Mesenteric fat pad (tissue), 1 donor: ENCODE results near the gene MRGPRE. TPM values are rescaled to one million over a fixed set of nuclear protein-coding genes. Genes with fewer than 3 reads are reported as not detected.
A peak's percentile ranks its signal among the peaks of the same experiment; 100 is the strongest.

Experiments used
- DNase-seq: peaks from one replicate; pipeline ENCODE4 v3.0.0-alpha.2; 2020; ENCODE audit warnings: low spot score
- total RNA-seq: library from RNA; stranded (reverse); fragmentation: NEBNext Ultra II Directional; extraction: Animal tissue kit (Norgen Biotek cat#: 25700); gene quantifications from one replicate; pipeline ENCODE4 v1.2.1, GENCODE V29; 2021
- donor health status: DM: yes; HTN: yes; CAD: no.

Gene MRGPRE
- total RNA-seq, 1 donor from 2014 or later = not detected

- no peak for DNase-seq
These were observed 4.4 kb downstream of the MRGPRE start for GRCh38 chr11:3227568-3228444.

- no peak for DNase-seq
These were observed 5.2 kb downstream of the MRGPRE start for GRCh38 chr11:3226846-3227567.

GRCh38 chr11:3225826-3226750 lies 6.1 kb downstream of the MRGPRE start:
- no peak for DNase-seq

GRCh38 chr11:3225159-3225758 lies 7.0 kb downstream of the MRGPRE start:
- peak; percentile 89 for DNase-seq

- DNase-seq = no peak
These were observed 7.7 kb downstream of the MRGPRE start for GRCh38 chr11:3224401-3225057.

DNA sequence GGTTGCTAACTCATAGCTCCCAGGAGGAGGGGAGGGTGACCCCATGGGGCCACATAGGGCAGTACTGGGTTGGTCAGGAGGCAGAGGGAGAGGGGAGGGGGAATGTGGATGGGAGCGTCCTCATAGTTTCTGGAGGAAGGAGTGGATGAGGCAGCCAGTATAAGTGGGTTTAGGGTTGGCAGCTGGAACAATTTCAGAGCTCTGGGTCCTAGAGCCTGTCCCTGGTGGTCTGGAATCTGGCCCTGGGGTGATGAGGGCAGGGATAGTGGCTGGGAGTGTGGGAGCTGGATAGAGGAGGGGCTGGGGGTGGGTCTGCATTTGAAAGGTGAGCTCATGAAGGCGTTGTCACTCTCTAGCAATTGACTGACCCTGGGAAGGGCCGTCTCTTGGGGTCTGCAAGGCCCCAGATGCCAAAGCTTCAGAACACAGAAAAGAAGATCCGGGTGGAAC lies 8.3 kb downstream of the MRGPRE start:
- DNase-seq = no peak

DNA sequence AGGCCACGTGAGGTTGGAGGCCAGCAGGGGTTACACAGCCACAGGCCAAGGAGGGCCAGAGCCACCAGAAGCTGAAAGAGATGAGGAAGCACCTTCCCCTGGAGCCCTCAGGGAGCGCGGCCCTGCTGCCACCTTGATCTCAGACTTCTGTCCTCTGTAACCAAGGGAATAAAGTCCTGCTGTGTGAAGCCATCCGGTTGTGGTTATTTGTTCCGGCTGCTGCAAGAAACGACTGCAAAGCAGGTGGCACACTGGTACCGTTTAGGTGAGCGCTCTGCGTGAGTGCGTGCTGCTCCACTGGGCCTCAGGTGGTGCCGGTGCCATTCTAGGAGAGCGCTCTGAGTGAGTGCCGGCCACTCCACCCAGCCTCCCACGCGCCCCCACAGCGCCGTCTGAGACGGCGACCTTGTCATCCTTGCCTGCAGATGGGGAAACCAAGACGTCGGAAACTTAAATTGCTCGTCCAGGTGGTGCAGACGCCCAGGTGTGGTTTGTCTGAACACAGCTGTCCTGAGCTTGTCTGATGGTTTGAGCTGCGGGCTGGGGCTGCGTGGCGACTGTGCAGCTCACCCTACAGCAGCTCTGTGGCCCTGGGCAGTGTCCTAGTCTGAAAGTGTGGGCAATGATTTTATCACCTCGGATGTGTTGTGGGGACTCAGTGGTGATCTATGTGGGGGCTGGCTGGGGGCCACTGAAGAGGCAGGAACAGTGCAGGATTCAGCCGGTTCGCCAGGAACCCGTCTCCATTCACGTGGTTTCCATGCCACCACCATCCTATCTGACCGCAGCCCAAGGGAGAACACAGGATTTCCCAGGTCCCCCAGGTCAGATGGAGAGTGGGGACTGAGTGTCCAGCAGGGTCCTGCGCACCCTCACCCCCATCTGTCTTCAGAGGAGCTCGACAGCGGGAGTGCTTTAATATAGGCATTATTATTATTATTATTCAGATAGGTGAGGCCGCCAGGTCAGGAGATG lies 9.0 kb downstream of the MRGPRE start:
- no peak for DNase-seq

DNA sequence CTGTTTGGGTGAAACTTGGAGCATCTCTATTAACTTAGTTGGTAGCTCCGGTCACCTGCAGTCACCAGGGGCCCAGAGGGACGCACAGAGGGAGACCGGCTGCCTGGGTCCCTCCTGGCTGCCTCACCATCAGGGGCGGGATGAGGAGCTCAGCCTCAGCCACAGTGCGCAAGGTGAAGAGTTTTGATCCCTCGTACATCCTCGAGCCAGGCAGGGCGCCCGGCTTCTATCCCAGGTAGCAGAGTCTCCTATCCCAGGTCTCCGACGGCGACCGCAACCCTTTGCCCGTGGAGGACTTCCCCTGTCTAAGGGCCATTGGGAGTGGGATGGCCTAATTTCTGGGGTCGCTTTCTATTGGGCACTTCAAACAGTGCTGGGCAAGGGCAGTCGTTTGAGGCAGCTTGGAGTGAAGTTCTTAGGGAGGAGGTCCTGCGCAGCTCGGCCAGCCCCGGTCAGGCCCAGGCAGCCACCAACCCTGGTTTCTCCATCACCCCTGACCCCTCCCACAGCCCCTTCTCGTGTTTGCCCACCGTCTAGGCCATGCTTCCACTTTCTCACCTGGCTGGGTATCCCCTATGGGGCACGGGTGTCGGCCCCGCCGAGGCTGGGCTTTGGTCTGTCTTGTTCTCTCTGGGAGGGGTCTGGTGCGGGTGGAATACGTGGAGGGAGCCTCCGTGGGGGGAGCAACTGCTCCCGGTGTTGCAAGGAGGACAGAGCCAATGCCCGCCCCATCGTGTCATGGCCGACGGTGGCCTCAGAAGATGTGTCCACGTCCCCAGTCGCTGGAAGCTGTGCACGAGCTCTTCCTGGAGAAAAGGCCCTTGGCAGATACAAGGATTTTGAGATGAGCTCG lies 10.0 kb downstream of the MRGPRE start:
- no peak for DNase-seq

DNA sequence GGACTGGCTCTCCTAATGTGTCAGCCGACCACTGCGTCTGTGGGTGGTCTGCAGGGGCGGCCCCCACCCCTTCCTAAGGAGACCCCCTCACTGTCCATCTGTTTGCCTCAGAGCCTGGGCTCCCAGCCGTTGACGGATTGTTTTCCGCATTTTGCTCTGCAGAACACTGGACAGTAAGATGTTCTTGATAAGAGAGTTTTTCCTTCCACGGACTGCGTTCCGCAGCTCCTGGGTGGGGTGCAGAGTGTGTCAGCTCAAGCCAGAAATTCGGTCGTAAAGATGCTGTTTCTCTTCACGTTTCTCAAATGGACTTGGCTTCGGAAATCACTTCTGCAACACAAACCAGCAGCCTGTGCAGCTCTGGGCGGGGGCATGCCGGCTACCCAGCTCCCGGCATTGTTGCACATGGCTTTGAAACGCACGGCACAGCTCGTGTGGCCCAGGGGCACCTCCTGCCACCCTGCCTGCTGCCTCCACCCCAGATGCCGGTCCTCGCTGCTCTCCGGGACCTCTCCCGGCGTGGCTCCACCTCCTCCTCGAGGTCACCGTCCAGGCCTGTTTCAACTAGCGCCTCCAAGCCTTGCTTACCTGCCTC lies 10.7 kb downstream of the MRGPRE start:
- DNase-seq = peak; percentile 89

DNA sequence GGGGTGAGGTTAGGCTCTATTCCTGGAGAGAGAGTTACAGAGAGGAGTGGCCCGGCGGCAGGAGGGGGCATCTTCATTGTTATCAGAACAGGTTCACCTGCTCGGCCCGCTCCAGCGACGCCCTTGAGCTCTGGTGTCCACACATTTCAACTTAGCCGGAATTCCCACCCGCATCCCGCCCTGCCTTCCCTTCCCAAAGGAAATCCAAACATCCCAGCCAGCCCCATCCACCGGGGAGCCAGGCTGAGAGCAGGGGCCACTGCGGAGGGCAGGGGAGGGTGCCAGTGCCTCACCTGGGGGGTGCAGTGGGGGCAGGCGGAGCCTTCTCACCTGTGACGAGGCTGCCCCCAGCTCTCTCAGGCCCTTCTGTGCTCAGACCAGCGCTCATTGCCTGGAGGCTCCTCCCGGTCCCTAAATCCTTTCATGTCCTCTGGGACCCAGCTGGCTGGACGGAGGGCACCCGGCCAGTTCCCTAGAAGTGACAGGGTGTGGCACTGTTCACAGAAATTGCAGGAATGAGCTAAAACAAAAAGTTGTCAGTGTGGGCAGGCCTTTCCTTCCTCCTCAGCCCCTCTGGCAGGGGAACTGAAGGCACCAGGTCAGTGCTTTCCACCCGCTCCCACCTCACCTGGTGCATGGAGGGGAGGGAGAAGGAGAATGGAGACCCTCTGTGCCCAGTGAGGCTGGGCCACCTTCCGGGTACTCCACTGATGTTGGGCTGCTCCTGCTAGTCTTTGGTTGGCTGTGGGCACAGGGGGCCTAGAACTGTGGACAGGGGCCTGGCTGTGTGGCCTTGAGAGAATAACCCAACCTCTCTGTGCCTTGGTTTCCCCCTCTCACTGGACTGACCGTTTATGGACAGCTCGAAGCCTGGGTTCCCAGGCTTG lies 11.5 kb downstream of the MRGPRE start:
- DNase-seq = no peak

GRCh38 chr11:3220101-3220500 lies 12.1 kb downstream of the MRGPRE start:
- no peak for DNase-seq

DNA sequence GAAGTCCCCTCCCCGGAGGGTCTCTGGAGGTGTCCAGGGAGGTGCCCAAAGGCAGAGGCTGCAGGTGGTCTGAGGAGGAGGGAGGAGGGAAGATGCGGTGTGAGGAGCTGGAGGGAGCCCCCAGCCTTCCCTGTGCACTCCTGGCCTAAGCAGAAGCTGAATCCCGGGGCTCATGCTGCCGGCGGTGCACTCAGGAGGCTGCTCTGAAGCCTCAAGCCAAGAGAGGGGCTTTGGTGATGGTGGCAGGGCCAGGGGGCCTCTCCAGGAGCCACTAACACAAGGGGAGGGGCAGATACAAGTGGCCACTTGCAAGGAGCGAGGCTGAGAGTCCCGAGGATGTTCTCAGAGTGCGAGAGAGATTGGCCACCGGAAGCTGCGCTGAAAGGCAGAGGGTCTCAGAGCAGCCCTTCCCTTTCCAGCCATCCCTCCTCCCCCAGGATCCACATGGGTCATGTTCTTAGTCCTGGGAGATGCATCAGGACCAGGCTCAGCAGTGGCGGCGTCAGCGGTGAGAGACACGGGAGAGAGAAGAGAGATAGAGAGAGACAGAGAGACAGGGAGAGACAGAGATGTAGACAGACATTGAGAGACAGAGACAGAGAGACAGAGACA lies 12.8 kb downstream of the MRGPRE start:
- DNase-seq = no peak

GRCh38 chr11:3218483-3219280 lies 13.5 kb downstream of the MRGPRE start, which contains the start of gene MRGPRG:
Gene MRGPRG, minus strand, starts transcription at chr11:3218813. Its CDS starts 0 bp downstream, at chr11:3218813.
- no peak for DNase-seq

- peak; percentile 81 for DNase-seq
These were observed 14.3 kb downstream of the MRGPRE start for GRCh38 chr11:3217818-3218482.

DNA sequence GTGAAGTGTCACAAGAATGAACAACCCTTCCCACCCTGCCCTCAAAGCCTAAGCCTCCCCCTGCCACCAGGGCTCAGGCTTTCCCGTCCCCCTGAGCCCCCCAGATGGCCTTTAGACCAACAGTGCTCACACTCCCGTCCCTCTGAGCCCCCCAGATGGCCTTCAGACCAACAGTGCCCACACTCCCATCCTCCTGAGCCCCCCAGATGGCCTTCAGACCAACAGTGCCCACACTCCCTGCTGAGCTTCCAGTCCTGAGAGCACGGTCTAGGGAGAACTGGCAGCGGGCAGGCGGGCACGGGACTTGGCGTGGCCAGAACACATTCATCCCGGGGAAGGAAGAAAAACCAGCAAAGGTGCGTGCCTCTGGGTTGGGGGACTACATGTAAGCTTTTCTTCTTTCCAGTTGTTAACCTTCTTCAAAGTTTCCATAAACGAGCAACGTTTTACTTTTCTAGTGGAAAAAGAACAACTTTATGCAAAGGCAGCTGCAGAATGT lies 16.1 kb downstream of the MRGPRE start:
- no peak for DNase-seq
